ENCODE data around the gene TMEM186. TPM values are rescaled to one million over a fixed set of nuclear protein-coding genes. Genes with fewer than 3 reads are reported as not detected.

Gene TMEM186
- total and polyA plus RNA-seq, 9 of the 15 experiments (the other 6 are each of a cell fraction or from before 2014, with no cell fraction given), result 10.1 to 33.4 (median 16.4) TPM

GRCh38 chr16:8798174-8798527 lies 712 bp upstream of the TMEM186 start:
- BruUV-seq (replicated peaks), result TSS peak; percentile 64
- peak; percentile 49 for ATAC-seq
- TF ChIP-seq ZNF3 (CRISPR knock-in tag; IDR thresholded peaks at IDR 0.05) (no peak), ZBTB7A (IDR thresholded peaks at IDR 0.05; ENCODE audit: borderline replicate concordance, control insufficient read depth, low read depth, low read length) (no peak), RERE (CRISPR knock-in tag; IDR thresholded peaks at IDR 0.05; ENCODE audit: borderline replicate concordance) (no peak), HINFP (tag; conservative IDR thresholded peaks at IDR 0.05; ENCODE audit: low read depth) (no peak), RUNX1 (IDR thresholded peaks at IDR 0.05; ENCODE audit: low read depth) (no peak), NFIX (CRISPR knock-in tag; IDR thresholded peaks at IDR 0.05; ENCODE audit: low read depth) (no peak), STAT5A (IDR thresholded peaks at IDR 0.05; ENCODE audit: borderline replicate concordance, low read length) (peak; percentile 30; the same call in 1 of the 2 replicates), EWSR1 (IDR thresholded peaks at IDR 0.05; ENCODE audit: borderline replicate concordance, low read depth, partially characterized antibody) (no peak), ZNF586 (CRISPR knock-in tag; conservative IDR thresholded peaks at IDR 0.05) (no peak), NFYB (IDR thresholded peaks at IDR 0.05; ENCODE audit: extremely low read depth, insufficient read length) (peak; percentile 8), TRIM24 (IDR thresholded peaks at IDR 0.05) (no peak), NRF1 (conservative IDR thresholded peaks at IDR 0.05 in 1 of 2, IDR thresholded peaks at IDR 0.05 in 1 of 2) (no peak), MYBL2 (IDR thresholded peaks at IDR 0.05; ENCODE audit: low read depth) (no peak), MYBL2 (CRISPR knock-in tag; IDR thresholded peaks at IDR 0.05; ENCODE audit: borderline replicate concordance) (no peak), SAFB (IDR thresholded peaks at IDR 0.05; ENCODE audit: borderline replicate concordance, low read depth, low read length) (no peak), ZNF76 (CRISPR knock-in tag; IDR thresholded peaks at IDR 0.05; ENCODE audit: borderline replicate concordance) (no peak), SMARCE1 (IDR thresholded peaks at IDR 0.05) (0 out of 2 replicates have a peak, but pooled peaks have one; percentile 16)

More at GRCh38 chr16:8798174-8798527, 712 bp upstream of the TMEM186 start:
- DNase-seq (ENCODE audit: extremely low read depth in 1 of 4, low spot score in 3 of 4) (peak; percentile 69 to 79 (median 77)), FAIRE-seq (peak; percentile 74)
- Histone ChIP-seq H3K36me3 (ENCODE audit: control insufficient read depth, insufficient read depth, low read length) (peaks cover 65% of the 10 kb centered on the region), H3K4me2 (ENCODE audit: insufficient read depth, low read length) (peak overlapping the region; percentile 97), H3K9me3 (replicated peaks; ENCODE audit: control insufficient read depth, insufficient read depth, low read depth, low read length) (no peaks in the 10 kb centered on the region), H3K4me3 (peak overlapping the region; percentile 69), H3K9ac (ENCODE audit: insufficient read depth in 1 of 2, low read depth in 2 of 2, low read length in 2 of 2) (peak overlapping the region; percentile 92 to 97), H3K4me1 (replicated peaks in 1 of 2; ENCODE audit: control insufficient read depth in 2 of 2, insufficient read depth in 2 of 2, low read length in 2 of 2) (peaks cover 12 to 13% of the 10 kb centered on the region in 2 experiments; a peak in 4 of 5 replicates), H3K27me3 (ENCODE audit: control insufficient read depth in 2 of 2, insufficient read depth in 2 of 2, low read length in 2 of 2) (no peaks in the 10 kb centered on the region), H2AFZ (ENCODE audit: low read depth, low read length) (peak overlapping the region; percentile 75), H4K20me1 (replicated peaks; ENCODE audit: control insufficient read depth, insufficient read depth, low read length) (0 out of 2 replicates have a peak, but pooled peaks cover 5% of the 10 kb centered on the region), H3K79me2 (ENCODE audit: control insufficient read depth, insufficient read depth, low read length) (peaks cover 70% of the 10 kb centered on the region), H3K9me1 (ENCODE audit: control insufficient read depth, insufficient read depth, low read length) (no peaks in the 10 kb centered on the region), H3K27ac (ENCODE audit: extremely low read depth, low read depth, low read length) (peak overlapping the region; percentile 88)
- ChIA-PET POLR2A (interaction anchor here (0.7 to 2.0 kb wide), 4 partner anchors 12 to 254 kb away, joined by 3 to 6 read pairs (median 4); no protein-coding TSS in a partner anchor), CTCF (ENCODE audit: low intra/inter-chr PET ratio) (no interaction called here)
- intact Hi-C loops (cut with micrococcal nuclease), result loop anchor here (5.0 kb wide), 2 partner anchors 84 to 141 kb away; partner anchors contain the start of gene LITAFD
- 0% methylated on average over 6 of the region's 6 CpGs for WGBS (ENCODE audit: insufficient coverage, low coverage, missing lambda C conversion rate)
- in situ Hi-C loops (cut with MboI), result no loop called here

Data from K562 (cell line).